Left renal pelvis (tissue), 4 donors: ENCODE data around the gene PNMA8B. TPM values are rescaled to one million over a fixed set of nuclear protein-coding genes. Genes with fewer than 3 reads are reported as not detected.

Source experiments
- DNase-seq, 4 donors: peaks; one replicate each; pipeline ENCODE4 v3.0.0-alpha.2; 2013; ENCODE audit warnings: low read depth in 4 of 4, low spot score in 3 of 4
- polyA plus RNA-seq, 4 donors: library from polyadenylated mRNA; unstranded; fragments of 120-200 nt; gene quantifications; one replicate each; pipeline ENCODE4 v1.2.1, GENCODE V29; 2013; ENCODE audit not compliant: insufficient read length in 4 of 4

The PNMA8B gene
- polyA plus RNA-seq, 4 donors = 3.3 to 8.1 (median 5.0) TPM

DNA sequence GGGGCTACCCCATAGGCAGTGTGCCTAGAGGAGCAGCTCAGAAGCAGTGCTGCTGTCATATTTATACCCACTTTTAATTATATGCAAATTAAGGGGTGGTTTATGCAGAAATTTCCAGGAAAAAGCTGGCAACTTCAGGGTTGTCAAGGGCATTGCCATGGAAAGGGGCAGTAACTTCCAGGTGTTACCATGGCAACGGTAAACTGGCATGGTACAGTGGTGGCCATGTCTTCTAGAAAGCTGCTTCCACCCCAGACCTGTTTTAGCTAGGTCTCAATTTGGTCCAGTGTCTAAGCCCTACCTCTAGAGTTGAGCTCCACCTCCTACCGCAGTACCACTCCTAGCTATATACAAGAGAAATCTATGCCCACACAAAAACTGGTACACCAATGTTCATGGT lies 35.6 kb downstream of the PNMA8B start:
- DNase-seq = no peak

DNA sequence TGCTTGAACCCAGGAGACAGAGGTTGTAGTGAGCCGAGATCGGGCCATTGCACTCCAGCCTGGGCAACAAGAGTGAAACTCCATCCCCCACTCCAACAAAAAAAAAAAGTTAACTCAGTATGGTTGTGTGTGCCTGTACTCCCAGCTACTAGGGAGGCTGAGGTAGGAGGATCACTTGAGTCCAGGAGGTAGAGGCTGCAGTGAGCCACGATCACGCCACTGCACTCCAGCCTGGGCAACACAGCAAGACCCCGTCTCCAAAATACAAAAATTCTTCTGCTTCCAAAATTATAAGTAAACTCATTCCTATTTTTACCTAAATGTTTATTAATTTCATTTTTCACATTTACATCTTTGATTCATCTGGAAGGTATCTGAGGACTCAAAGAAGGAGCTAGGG lies 38.7 kb downstream of the PNMA8B start:
- DNase-seq = no peak

DNA sequence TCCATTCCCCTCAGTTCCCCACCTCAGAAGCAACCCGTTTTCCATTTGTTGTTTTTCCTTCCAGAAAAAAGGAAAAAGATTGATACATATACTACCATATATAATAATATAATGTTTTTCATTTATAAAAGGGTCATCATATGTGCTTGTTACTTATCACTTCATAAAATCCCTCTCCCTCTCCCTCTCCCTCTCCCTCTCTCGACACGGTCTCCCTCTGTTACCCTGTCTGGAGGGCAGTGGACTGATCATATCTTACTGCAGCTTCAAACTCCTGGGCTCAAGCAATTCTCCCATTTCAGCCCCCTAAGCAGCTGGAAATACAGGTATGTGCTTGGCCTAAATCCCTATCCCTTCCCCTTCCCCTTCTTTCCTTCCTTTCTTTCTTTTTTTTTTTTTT lies 41.4 kb downstream of the PNMA8B start:
- DNase-seq = no peak

DNA sequence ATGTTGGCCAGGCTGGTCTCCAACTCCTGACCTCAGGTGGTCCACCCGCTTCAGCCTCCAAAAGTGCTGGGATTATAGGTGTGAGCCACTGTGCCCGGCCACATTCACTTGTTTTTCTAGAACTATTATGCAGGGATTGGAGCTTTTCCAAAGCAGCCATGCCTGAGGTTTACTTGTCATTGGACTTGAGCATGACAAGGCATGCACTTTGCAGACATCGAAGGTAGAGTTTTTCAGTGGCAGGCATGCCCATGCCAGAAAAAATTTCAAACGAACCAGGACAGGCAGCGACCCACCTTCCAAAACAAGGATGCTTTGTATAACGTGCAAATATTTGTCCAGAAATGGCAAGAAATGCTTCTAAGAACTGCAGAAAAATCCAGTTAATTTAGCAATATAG lies 42.0 kb downstream of the PNMA8B start:
- no peak for DNase-seq

DNA sequence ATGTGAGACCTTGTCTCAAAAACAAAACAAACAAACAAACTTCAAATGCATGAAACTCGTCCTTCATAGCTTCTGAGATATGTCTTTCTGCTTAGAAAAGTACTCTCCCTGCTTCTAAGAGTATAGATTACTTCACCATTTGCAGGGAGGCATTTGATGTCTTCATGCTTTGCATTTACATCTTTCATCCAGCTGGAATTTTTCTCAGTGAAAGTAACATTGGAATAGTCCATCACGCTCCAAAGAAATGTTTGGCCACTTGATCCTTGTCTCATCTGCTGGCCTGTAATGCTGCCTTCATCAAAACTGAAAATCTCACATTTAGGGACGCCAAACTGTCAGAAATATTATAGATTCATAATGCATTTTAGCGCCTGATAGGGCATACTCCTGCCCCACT lies 43.5 kb downstream of the PNMA8B start:
- no peak for DNase-seq

DNA sequence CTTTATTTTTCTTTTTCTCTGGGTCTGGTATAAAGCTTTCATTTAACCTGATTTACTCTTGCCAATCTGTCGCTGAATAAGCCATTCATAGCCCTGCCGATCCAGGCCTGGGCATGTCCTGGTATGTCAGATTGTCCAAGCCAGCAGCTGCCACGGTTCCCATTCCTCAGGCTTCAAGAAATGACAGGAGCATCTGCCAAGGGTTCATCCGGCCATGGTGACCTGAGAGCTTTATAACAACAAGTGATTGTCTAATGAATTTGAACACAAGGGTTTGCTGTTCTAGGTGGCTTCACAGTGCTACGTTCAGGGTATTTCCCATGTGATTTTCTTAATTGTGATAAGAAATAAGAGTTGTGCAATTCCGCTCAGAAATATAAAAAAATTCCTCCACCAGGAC lies 44.3 kb downstream of the PNMA8B start:
- no peak for DNase-seq

DNA sequence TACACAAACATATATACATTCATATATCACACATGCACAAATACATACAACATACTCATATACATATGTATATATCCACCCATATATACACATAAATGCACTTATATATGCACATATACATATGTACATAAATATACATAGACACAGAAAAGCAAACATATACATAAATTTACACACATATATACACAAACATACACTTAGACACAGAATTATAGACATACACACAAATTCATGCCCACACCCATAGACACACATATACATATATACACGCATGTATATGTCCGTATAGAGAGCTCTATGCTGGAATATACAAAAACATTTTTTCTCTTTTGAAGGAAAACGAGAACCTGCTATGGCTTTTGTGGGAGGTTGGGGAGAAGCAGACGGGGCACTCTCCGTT lies 44.9 kb downstream of the PNMA8B start:
- no peak for DNase-seq

DNA sequence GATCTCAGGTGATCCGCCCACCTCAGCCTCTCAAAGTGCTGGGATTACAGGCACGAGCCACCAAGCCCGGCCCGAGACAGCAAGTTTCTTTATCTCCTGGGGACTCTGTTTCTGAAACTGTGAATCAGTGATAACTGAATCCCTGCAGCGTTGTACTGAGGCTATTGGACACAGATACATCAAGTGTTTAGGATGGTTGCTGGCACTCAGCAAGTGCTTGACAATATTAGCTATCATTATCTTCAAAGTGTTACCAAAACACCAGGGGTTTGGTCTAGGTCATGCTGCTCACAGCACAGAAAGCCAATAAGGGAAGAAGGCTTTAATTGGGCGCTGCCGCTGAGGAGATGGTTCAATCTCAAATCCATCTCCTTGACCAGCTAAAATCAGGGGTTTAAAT lies 46.4 kb downstream of the PNMA8B start:
- no peak for DNase-seq

DNA sequence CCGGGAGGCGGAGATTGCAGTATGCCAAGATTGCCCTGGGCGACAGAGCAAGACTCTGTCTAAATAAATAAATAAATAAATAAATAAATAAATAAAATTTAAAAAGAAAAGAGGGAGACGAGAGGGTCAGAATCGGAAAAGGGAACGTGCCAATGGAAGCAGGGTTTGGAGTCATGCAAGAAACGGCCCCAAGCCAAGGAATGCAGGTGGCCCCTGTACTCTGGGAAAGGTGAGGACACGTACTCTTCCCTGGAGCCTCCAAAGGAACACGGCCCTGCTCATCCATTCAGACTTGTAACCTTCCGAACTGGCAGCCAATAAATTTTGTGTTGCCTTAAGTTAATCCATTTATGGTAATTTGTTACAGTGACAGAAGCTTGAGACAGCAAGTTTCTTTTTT lies 47.1 kb downstream of the PNMA8B start:
- no peak for DNase-seq

DNA sequence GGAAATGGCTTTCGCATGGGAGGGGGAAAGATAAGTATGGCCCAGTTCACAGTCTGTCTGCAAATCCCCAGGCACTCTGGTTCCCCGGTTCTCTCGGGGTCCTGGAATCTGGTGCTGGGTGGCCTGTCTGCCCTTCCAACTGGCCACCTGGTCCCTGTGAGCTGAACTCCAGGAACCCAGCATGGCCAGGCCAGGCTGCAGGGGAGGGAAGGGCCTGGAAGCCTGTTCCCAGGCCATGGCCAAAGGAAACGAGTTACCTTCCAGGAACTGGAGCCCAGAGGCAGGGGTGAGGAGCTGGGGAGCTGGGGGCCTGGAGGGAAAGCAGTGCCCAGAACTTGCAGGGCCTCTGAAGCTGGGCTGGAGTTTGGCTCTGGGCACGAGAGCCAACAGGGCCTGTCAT lies 47.8 kb downstream of the PNMA8B start:
- no peak for DNase-seq

DNA sequence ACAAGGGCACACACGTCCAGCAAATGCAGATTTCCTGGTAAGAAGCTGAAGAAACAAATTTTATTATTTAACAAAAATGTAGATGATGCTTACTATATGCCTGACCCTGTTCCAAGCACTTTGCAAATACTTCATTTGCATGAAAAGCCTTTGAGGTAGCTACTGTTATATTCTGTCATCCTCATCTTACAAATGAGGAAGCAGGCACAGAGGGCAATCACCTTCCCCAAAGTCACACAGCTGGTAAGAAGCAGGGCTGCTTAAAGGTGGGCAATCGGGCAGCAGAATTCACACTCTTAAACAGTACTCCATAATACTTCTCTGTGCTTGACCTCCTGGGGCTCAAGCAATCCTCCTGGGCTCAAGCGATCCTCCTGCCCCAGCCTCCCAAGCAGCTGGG lies 48.7 kb downstream of the PNMA8B start:
- no peak for DNase-seq

DNA sequence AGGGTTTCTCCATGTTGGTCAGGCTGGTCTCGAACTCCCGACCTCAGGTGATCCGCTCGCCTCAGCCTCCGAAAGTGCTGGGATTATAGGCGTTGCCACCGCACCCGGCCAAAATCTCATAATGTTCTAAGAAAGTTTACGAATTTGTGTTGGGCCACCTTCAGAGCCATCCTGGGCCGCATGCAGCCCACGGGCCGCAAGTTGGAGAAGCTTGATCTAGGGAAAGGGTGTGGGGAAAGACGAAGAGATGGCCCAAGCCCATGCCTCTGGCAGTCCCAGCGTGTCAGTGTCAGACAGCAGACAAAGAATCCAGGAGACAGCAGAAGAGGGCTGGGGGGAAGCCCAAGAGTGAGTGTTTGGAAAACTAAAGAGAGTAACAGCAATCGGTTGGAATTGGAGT lies 49.6 kb downstream of the PNMA8B start:
- DNase-seq = no peak

DNA sequence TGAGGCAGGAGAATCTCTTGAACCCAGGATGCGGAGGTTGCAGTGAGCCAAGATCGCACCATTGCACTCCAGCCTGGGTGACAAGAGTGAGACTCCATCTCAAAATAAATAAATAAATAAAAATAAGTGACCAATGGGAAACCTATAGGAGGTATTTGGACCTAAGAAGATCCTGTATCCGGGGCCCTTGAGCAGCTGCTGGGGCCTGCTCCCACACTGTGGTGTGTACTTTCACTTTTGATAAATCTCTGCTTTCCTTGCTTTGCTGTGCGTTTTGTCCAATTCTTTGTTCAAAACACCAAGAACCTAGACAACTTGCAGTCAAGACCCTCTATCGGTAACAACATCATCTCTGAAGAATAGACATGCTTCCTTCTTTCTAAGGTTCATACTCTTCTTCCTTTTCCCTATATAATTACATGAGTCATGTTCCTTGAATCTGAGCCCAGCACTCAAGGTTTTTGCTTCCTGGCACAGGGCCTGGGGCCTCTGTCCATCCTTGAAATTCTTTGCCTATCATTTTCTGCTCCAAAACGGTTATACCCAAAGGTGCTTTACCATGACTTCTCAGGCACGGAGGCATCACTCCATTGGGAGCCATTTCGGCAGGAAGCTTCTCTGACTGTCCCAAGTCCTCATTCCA lies 52.7 kb downstream of the PNMA8B start:
- no peak for DNase-seq

DNA sequence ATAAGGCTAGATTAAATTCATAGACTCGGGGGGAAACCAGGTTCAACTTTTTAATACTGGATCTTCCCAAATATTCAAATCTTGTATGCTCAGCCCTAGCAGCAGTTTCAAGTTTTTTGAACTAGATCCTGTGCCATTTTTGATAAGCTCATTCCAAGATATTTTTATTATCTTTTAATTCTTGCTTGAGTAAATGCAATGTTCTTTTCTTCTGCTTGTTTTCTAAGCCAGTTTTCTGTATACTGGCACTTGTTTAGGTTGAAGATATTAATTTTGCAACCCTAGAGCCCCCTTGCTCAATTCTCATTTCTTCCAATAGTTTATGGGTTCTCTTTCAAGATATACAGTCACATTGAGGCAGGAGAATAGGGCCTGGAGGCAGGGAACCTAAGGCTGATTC lies 53.8 kb downstream of the PNMA8B start:
- no peak for DNase-seq

Other genes starting within 250 kb of the PNMA8B start
- gene HIF3A, start 198.8 kb downstream of the PNMA8B start, polyA plus RNA-seq = 10 to 100 TPM; 25.9 to 66.4 (median 37.3) TPM
- gene PPP5C, start 148.8 kb downstream of the PNMA8B start, polyA plus RNA-seq = 100 to 1,000 TPM in 2 of 4 donors, 10 to 100 TPM in 2; 73.0 to 111 (median 103) TPM
- gene CCDC8, start 82.3 kb downstream of the PNMA8B start, polyA plus RNA-seq = 10 to 100 TPM; 50.7 to 94.6 (median 58.5) TPM
- gene PNMA8C, start 66.9 kb downstream of the PNMA8B start, polyA plus RNA-seq = 1 to 10 TPM in 1 of 4 donors, under 1 TPM in 3; 0.50 to 6.7 (median 0.73) TPM
- 10 to 100 TPM; 47.1 to 71.7 (median 60.4) TPM for gene PNMA8A, start 24.3 kb downstream of the PNMA8B start, polyA plus RNA-seq
- gene CALM3, start 105.5 kb upstream of the PNMA8B start, polyA plus RNA-seq = 100 to 1,000 TPM; 397 to 466 (median 416) TPM
- gene PTGIR, start 129.2 kb upstream of the PNMA8B start, polyA plus RNA-seq = 1 to 10 TPM; 1.5 to 2.7 (median 2.2) TPM
- 1 to 10 TPM; 1.5 to 8.5 (median 3.3) TPM for gene GNG8, start 140.3 kb upstream of the PNMA8B start, polyA plus RNA-seq
- 10 to 100 TPM; 23.7 to 62.8 (median 26.9) TPM for gene DACT3, start 165.3 kb upstream of the PNMA8B start, polyA plus RNA-seq
- gene PRKD2, start 221.2 kb upstream of the PNMA8B start, polyA plus RNA-seq = 10 to 100 TPM; 29.5 to 54.2 (median 37.2) TPM